Posterior cingulate gyrus (tissue), 11 donors: Measurements from ENCODE around the gene MYL6.
"Not testable (repeated sequence)": the region's sequence is repeated elsewhere in the genome, so short reads cannot be mapped to it uniquely, and the experiment has no call there.

Experiments used
- DNase-seq, 10 donors: peaks; one replicate each; pipeline versions ENCODE4 v3.0.0 to v3.0.0-alpha.2; 2020 to 2021; ENCODE audit warnings: mixed read lengths in 3 of 10
- intact Hi-C: fragments of 100-400 bp; cut with DNase I; formaldehyde crosslinking; loops from one replicate; pipeline ENCODE4 v1.15.1; 2023

The MYL6 gene

GRCh38 chr12:56165369-56165768 lies 7.2 kb downstream of the MYL6 start:
- DNase-seq, result no peak
- intact Hi-C loops, result no loop called here

GRCh38 chr12:56169229-56169759 lies 11.1 kb downstream of the MYL6 start:
- DNase-seq, result no peak
- intact Hi-C loops, result no loop called here

- intact Hi-C loops, result no loop called here
Measured at GRCh38 chr12:56172839-56173238, 14.7 kb downstream of the MYL6 start.

GRCh38 chr12:56178347-56178746 lies 20.2 kb downstream of the MYL6 start:
- DNase-seq, result no peak
- intact Hi-C loops, result no loop called here

More at GRCh38 chr12:56172839-56173238, 14.7 kb downstream of the MYL6 start:
- no peak for DNase-seq

- no peak for DNase-seq
- intact Hi-C loops, result no loop called here
Measured at GRCh38 chr12:56186957-56187356, 28.8 kb downstream of the MYL6 start.

GRCh38 chr12:56188131-56188777 lies 30.1 kb downstream of the MYL6 start:
- DNase-seq, result no peak
- intact Hi-C loops, result loop anchor here (2.0 kb wide), 2 partner anchors 37 to 69 kb away; partner anchors contain the start of genes NABP2 and ZC3H10

- intact Hi-C loops, result loop anchor here (2.0 kb wide), 2 partner anchors 36 to 70 kb away; partner anchors contain the start of genes NABP2 and ZC3H10
- DNase-seq, result peak in 2 of 10 donors; percentile 13 to 75
Measured at GRCh38 chr12:56188778-56189098, 30.6 kb downstream of the MYL6 start.

- peak; percentile 58 to 96 (median 78) for DNase-seq
- intact Hi-C loops, result loop anchor here (2.0 kb wide), 2 partner anchors 35 to 71 kb away; partner anchors contain the start of genes NABP2 and ZC3H10
Measured at GRCh38 chr12:56189099-56189917, 31.1 kb downstream of the MYL6 start, which contains the start of gene SMARCC2. Gene SMARCC2 (minus strand): TSS chr12:56189483. CDS start chr12:56189461, 22 bp downstream.

- peak; percentile 72 to 97 (median 84) for DNase-seq
- intact Hi-C loops, result loop anchor here (2.0 to 5.0 kb wide), 3 partner anchors 35 to 272 kb away; partner anchors contain the start of genes NABP2 and ZC3H10
Measured at GRCh38 chr12:56189918-56190694, 31.9 kb downstream of the MYL6 start.

- intact Hi-C loops, result loop anchor here (5.0 kb wide), 1 partner anchor 272 kb away; no protein-coding TSS in a partner anchor
- no peak for DNase-seq
Measured at GRCh38 chr12:56190695-56191155, 32.6 kb downstream of the MYL6 start.

GRCh38 chr12:56192582-56192981 lies 34.4 kb downstream of the MYL6 start:
- DNase-seq, result no peak
- intact Hi-C loops, result loop anchor here (2.0 to 5.0 kb wide), 2 partner anchors 66 to 270 kb away; partner anchors contain the start of gene ANKRD52

GRCh38 chr12:56193025-56193578 lies 34.9 kb downstream of the MYL6 start:
- DNase-seq, result peak in 5 of 10 donors; percentile 35 to 57 (median 55)
- intact Hi-C loops, result loop anchor here (2.0 to 5.0 kb wide), 2 partner anchors 66 to 269 kb away; partner anchors contain the start of gene ANKRD52

- intact Hi-C loops, DNase-seq: not testable (repeated sequence)
Measured at GRCh38 chr12:56196818-56197550, 38.8 kb downstream of the MYL6 start.

GRCh38 chr12:56197921-56198635 lies 39.9 kb downstream of the MYL6 start:
- intact Hi-C loops, result no loop called here
- no peak for DNase-seq

- no peak for DNase-seq
- intact Hi-C loops, result no loop called here
Measured at GRCh38 chr12:56198836-56199235, 40.7 kb downstream of the MYL6 start.

GRCh38 chr12:56202366-56202765 lies 44.2 kb downstream of the MYL6 start:
- intact Hi-C loops, result no loop called here
- DNase-seq, result no peak

GRCh38 chr12:56202838-56203237 lies 44.7 kb downstream of the MYL6 start:
- intact Hi-C loops, result no loop called here
- no peak for DNase-seq

- intact Hi-C loops, result no loop called here
- no peak for DNase-seq
Measured at GRCh38 chr12:56204275-56204674, 46.1 kb downstream of the MYL6 start.
